Astrocyte (in vitro differentiated cells and primary cell): ENCODE measurements around the gene MEIOSIN. TPM values are rescaled to one million over a fixed set of nuclear protein-coding genes. Genes with fewer than 3 reads are reported as not detected.

Source experiments
- DNase-seq: peaks from one replicate; pipeline ENCODE4 v3.0.0-alpha.2; 2010; ENCODE audit warnings: low read depth
- FAIRE-seq: peaks from 2 replicates; lab custom pipeline; 2011; peaks lifted over from hg19 to GRCh38; lab: Jason Lieb, UNC
- H2AFZ ChIP-seq: 2 replicates; pipeline ENCODE4 v1.6.0; 2012; ENCODE audit warnings: low read depth, low read length, inconsistent platforms
- H3K27ac ChIP-seq: 2 replicates; pipeline ENCODE4 v1.5.1; 2011; ENCODE audit warnings: low read depth, low read length, inconsistent platforms
- H3K27me3 ChIP-seq: 2 replicates; pipeline ENCODE4 v1.6.0; 2011; ENCODE audit warnings: low read length, inconsistent platforms; ENCODE audit not compliant: insufficient read depth
- H3K36me3 ChIP-seq: 2 replicates; pipeline ENCODE4 v1.5.1; 2011; ENCODE audit warnings: low read length, inconsistent platforms; ENCODE audit not compliant: insufficient read depth
- H3K4me1 ChIP-seq: 2 replicates; pipeline ENCODE4 v1.5.1; 2011; ENCODE audit warnings: low read length, inconsistent platforms; ENCODE audit not compliant: insufficient read depth
- H3K4me2 ChIP-seq: 2 replicates; pipeline ENCODE4 v1.6.0; 2012; ENCODE audit warnings: low read length, inconsistent platforms
- H3K4me3 ChIP-seq: 2 replicates; pipeline ENCODE4 v1.5.1; 2011; ENCODE audit warnings: low read depth, mild to moderate bottlenecking, low read length, inconsistent platforms; ENCODE audit not compliant: insufficient read depth
- H3K79me2 ChIP-seq: 2 replicates; pipeline ENCODE4 v1.6.0; 2012; ENCODE audit warnings: mild to moderate bottlenecking, low read length, inconsistent platforms; ENCODE audit not compliant: insufficient read depth
- H3K9ac ChIP-seq: 2 replicates; pipeline ENCODE4 v1.6.0; 2012; ENCODE audit warnings: mild to moderate bottlenecking, low read length, inconsistent platforms
- H3K9me3 ChIP-seq: 2 replicates; pipeline ENCODE4 v1.5.1; 2012; ENCODE audit warnings: low read depth, mild to moderate bottlenecking, low read length, inconsistent platforms; ENCODE audit not compliant: insufficient read depth
- H4K20me1 ChIP-seq: 2 replicates; pipeline ENCODE4 v1.6.0; 2012; ENCODE audit warnings: low read length, inconsistent platforms; ENCODE audit not compliant: insufficient read depth
- H3K27ac Mint-ChIP-seq: one replicate; pipeline ENCODE4 v1.8.0; 2021; ENCODE audit warnings: mild to moderate bottlenecking, mixed read lengths; ENCODE audit not compliant: unreplicated experiment
- H3K27me3 Mint-ChIP-seq: one replicate; pipeline ENCODE4 v1.8.0; 2021; ENCODE audit warnings: low read depth, mixed read lengths; ENCODE audit not compliant: unreplicated experiment
- H3K36me3 Mint-ChIP-seq: one replicate; pipeline ENCODE4 v1.8.0; 2021; ENCODE audit warnings: low read depth, mixed read lengths; ENCODE audit not compliant: unreplicated experiment
- H3K4me1 Mint-ChIP-seq: one replicate; pipeline ENCODE4 v1.8.0; 2021; ENCODE audit warnings: low read depth, mixed read lengths; ENCODE audit not compliant: unreplicated experiment
- H3K4me3 Mint-ChIP-seq: one replicate; pipeline ENCODE4 v1.8.0; 2021; ENCODE audit warnings: mild to moderate bottlenecking, moderate library complexity, mixed read lengths; ENCODE audit not compliant: unreplicated experiment
- H3K9me3 Mint-ChIP-seq: one replicate; pipeline ENCODE4 v1.8.0; 2021; ENCODE audit warnings: mild to moderate bottlenecking, mixed read lengths; ENCODE audit not compliant: unreplicated experiment
- CTCF ChIP-seq: IDR thresholded peaks from 2 replicates; pipeline ENCODE4 v1.5.1; 2011; ENCODE audit warnings: low read depth, mild to moderate bottlenecking, inconsistent platforms, low read length, moderate library complexity; ENCODE audit not compliant: insufficient read depth
- EZH2 ChIP-seq: IDR thresholded peaks from 2 replicates; pipeline ENCODE4 v1.6.1; 2012; ENCODE audit warnings: mild to moderate bottlenecking, low read length, inconsistent platforms; ENCODE audit not compliant: insufficient read depth
- total RNA-seq: library from RNA; stranded (reverse); gene quantifications from 2 replicates; pipeline ENCODE4 v1.2.1, GENCODE V29; 2021

Gene MEIOSIN
- total RNA-seq, 1 donor from 2014 or later, result not detected

GRCh38 chr19:45765702-45766295 is 32.6 kb downstream of the MEIOSIN start:
- TF ChIP-seq EZH2 (no peak), CTCF (no peak)
- H3K9me3 Mint-ChIP-seq, result no peaks in the 10 kb centered on the region
- peak overlapping the region; percentile 84 for H3K27ac Mint-ChIP-seq
- peaks cover 12% of the 10 kb centered on the region for H3K79me2 ChIP-seq
- no peak overlapping the region for H3K9ac ChIP-seq
- H3K36me3 ChIP-seq, result no peaks in the 10 kb centered on the region
- H3K27me3 Mint-ChIP-seq, result peaks cover 2% of the 10 kb centered on the region
- H3K9me3 ChIP-seq, result no peaks in the 10 kb centered on the region
- peaks cover 3% of the 10 kb centered on the region for H4K20me1 ChIP-seq
- no peak for DNase-seq
- peaks cover 32% of the 10 kb centered on the region for H3K4me1 ChIP-seq
- no peaks in the 10 kb centered on the region for H3K27me3 ChIP-seq
- H2AFZ ChIP-seq, result no peak overlapping the region
- no peak overlapping the region for H3K27ac ChIP-seq
- FAIRE-seq, result no peak
- H3K4me3 ChIP-seq, result no peak overlapping the region
- no peaks in the 10 kb centered on the region for H3K36me3 Mint-ChIP-seq
- H3K4me3 Mint-ChIP-seq, result no peak overlapping the region
- H3K4me1 Mint-ChIP-seq, result peaks cover 8% of the 10 kb centered on the region
- H3K4me2 ChIP-seq, result no peak overlapping the region

DNA sequence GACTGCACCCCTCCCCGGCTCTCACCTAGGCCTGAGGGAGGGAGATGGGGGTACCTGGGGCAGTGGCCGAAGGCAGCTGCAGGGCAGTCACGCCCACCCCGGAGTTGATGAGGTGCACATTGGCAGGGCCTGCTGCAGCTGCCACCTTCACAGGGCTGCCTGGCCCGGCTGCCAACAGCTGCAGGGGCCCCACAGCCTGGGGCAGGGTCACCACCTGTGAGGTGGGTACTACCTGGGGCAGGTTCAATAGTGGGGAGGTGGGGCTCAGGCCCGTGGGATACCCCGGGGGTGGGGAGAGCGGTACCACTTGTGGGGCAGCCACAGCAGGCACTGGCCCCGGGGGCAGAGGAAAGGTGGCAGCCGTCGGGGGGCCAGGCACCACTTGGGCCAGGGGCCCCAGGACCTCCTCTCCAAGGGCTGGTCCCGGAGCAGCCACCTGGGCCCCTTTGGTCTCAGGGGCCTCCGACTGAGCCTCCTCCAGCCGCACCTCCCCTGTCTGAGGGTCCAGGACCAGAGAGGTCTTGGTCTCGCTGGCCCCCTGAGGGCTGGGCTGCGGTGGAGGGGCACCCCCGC is 33.1 kb downstream of the MEIOSIN start:
- DNase-seq (no peak), FAIRE-seq (no peak)
- Histone ChIP-seq H3K4me2 (peak overlapping the region; percentile 100), H3K27me3 (no peaks in the 10 kb centered on the region), H3K4me1 (peaks cover 37% of the 10 kb centered on the region), H3K36me3 (no peaks in the 10 kb centered on the region), H4K20me1 (peaks cover 9% of the 10 kb centered on the region), H3K4me3 (peak overlapping the region; percentile 85), H3K79me2 (peaks cover 12% of the 10 kb centered on the region), H3K9me3 (no peaks in the 10 kb centered on the region), H2AFZ (no peak overlapping the region), H3K27ac (peak overlapping the region; percentile 95), H3K9ac (peak overlapping the region; percentile 96)
- Mint-ChIP-seq H3K36me3 (peaks cover 3% of the 10 kb centered on the region), H3K4me1 (peaks cover 11% of the 10 kb centered on the region), H3K4me3 (no peak overlapping the region), H3K27me3 (peaks cover 2% of the 10 kb centered on the region), H3K27ac (no peak overlapping the region), H3K9me3 (no peaks in the 10 kb centered on the region)
- TF ChIP-seq EZH2 (no peak), CTCF (no peak)

- no peak for DNase-seq
- H3K9ac ChIP-seq, result peak overlapping the region; percentile 96
- H3K4me3 ChIP-seq, result peak overlapping the region; percentile 85
- peaks cover 3% of the 10 kb centered on the region for H3K36me3 Mint-ChIP-seq
- H3K4me2 ChIP-seq, result peak overlapping the region; percentile 100
- peaks cover 2% of the 10 kb centered on the region for H3K27me3 Mint-ChIP-seq
- H2AFZ ChIP-seq, result peak overlapping the region; percentile 43
- H3K27ac Mint-ChIP-seq, result peak overlapping the region; percentile 80
- H3K9me3 Mint-ChIP-seq, result no peaks in the 10 kb centered on the region
- no peaks in the 10 kb centered on the region for H3K36me3 ChIP-seq
- peaks cover 12% of the 10 kb centered on the region for H3K4me1 Mint-ChIP-seq
- TF ChIP-seq EZH2 (no peak), CTCF (no peak)
- FAIRE-seq, result no peak
- peaks cover 12% of the 10 kb centered on the region for H3K79me2 ChIP-seq
- H4K20me1 ChIP-seq, result peaks cover 14% of the 10 kb centered on the region
- peaks cover 37% of the 10 kb centered on the region for H3K4me1 ChIP-seq
- H3K9me3 ChIP-seq, result no peaks in the 10 kb centered on the region
- peak overlapping the region; percentile 87 for H3K4me3 Mint-ChIP-seq
- no peaks in the 10 kb centered on the region for H3K27me3 ChIP-seq
- peak overlapping the region; percentile 95 for H3K27ac ChIP-seq
These were observed 33.7 kb downstream of the MEIOSIN start for GRCh38 chr19:45766869-45767346.
